ENCODE results near the gene ZNF681.

The ZNF681 gene

DNA sequence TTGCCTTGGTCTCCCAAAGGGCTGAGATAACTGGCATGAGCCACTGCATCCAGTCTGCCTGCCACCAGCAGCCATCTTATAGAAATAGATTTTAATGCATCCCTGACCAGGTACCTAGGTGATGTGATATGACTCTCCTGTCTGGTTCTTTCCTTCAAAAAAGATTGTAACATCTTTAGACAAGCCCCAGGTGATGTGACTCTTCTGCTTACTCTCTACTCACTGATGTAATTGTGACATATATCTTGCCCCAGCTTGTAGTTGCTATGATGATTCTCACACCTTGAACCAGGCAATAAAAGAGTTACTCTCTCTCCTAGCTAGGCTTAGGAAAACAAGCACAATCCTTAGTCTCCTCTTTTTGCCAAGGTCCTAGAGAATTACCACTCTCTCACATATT, 30.6 kb upstream of the ZNF681 start:
- TF ChIP-seq, protein P1, sequence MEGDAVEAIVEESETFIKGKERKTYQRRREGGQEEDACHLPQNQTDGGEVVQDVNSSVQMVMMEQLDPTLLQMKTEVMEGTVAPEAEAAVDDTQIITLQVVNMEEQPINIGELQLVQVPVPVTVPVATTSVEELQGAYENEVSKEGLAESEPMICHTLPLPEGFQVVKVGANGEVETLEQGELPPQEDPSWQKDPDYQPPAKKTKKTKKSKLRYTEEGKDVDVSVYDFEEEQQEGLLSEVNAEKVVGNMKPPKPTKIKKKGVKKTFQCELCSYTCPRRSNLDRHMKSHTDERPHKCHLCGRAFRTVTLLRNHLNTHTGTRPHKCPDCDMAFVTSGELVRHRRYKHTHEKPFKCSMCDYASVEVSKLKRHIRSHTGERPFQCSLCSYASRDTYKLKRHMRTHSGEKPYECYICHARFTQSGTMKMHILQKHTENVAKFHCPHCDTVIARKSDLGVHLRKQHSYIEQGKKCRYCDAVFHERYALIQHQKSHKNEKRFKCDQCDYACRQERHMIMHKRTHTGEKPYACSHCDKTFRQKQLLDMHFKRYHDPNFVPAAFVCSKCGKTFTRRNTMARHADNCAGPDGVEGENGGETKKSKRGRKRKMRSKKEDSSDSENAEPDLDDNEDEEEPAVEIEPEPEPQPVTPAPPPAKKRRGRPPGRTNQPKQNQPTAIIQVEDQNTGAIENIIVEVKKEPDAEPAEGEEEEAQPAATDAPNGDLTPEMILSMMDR (IDR thresholded peaks at IDR 0.05; ENCODE audit: insufficient read depth, low read length, poor library complexity, severe bottlenecking): no peak
- Histone ChIP-seq H3K27me3 (replicated peaks; ENCODE audit: control insufficient read depth, insufficient read depth, low read length) (no peaks in the 10 kb centered on the region), H3K36me3 (ENCODE audit: control insufficient read depth, insufficient read depth, low read length) (no peaks in the 10 kb centered on the region; the same call in 1 of the 2 replicates), H3K4me3 (replicated peaks; ENCODE audit: low read depth, low read length) (no peak overlapping the region)
- DNase-seq (ENCODE audit: extremely low read depth, insufficient read length): no peak

DNA sequence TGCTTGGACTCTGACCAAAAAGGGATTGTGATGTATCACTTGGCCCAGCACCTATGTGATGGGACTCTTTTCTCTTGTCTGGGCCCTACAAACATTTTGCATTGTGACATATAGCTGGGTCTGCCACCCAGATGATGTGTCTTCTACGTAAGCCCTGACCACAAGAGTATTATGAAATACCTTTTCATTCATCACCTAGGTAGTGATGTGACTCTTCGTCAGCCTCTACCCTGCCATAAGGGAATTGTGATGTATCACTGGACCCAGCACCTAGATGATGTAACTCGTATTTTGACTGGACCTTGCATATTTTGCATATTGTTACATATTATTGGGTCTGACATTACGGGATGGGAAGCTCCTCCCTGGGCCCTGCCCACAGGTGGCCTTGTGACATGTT, 29.7 kb upstream of the ZNF681 start:
- no peak for DNase-seq (ENCODE audit: extremely low read depth, insufficient read length)
- H3K27me3 ChIP-seq (replicated peaks; ENCODE audit: control insufficient read depth, insufficient read depth, low read length): no peaks in the 10 kb centered on the region
- no peaks in the 10 kb centered on the region; the same call in 1 of the 2 replicates for H3K36me3 ChIP-seq (ENCODE audit: control insufficient read depth, insufficient read depth, low read length)
- H3K4me3 ChIP-seq (replicated peaks; ENCODE audit: low read depth, low read length): no peak overlapping the region
- TF ChIP-seq, protein P1 (IDR thresholded peaks at IDR 0.05; ENCODE audit: insufficient read depth, low read length, poor library complexity, severe bottlenecking): no peak

DNA sequence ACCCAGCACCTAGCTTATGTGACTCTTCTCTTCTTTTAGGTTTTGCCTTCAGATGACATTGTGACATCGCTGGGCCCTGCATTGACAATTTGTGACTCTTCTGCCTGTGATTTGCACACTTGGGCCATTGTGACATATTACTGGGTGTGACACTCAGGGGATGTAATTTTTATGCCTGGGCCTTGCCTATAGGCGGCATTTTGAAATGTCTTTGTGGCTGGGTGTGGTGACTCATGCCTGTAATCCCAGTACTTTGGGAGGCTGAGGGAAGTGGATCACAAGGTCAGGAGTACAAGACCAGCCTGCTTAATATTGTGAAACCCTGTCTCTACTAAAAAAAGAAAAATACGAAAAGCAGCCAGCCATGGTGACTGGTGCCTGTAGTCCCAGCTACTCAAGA, 28.4 kb upstream of the ZNF681 start:
- no peak for DNase-seq (ENCODE audit: extremely low read depth, insufficient read length)

DNA sequence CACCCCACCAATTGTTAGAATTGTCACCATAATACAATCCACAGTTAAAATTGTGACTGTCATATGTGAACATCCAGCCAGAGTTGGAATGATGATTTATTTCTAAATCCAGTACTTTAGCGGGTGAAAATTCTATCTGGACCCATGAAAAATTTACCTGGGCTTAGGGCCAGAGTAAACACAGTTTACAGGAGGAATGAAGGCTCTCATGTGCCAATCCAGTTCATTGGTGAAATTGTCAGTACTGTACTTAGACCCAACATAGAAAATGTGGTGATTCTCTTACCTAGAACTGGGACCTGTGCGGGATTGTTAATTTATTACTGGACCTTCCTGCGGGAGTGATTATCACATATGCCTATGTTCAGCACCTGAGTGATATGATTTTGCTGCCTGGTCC, 27.3 kb upstream of the ZNF681 start:
- H3K36me3 ChIP-seq (ENCODE audit: control insufficient read depth, insufficient read depth, low read length): no peaks in the 10 kb centered on the region; the same call in 1 of the 2 replicates
- H3K4me3 ChIP-seq (replicated peaks; ENCODE audit: low read depth, low read length): no peak overlapping the region
- H3K27me3 ChIP-seq (replicated peaks; ENCODE audit: control insufficient read depth, insufficient read depth, low read length): no peaks in the 10 kb centered on the region
- no peak for DNase-seq (ENCODE audit: extremely low read depth, insufficient read length)
- TF ChIP-seq, protein P1 (IDR thresholded peaks at IDR 0.05; ENCODE audit: insufficient read depth, low read length, poor library complexity, severe bottlenecking): no peak

More for the DNA sequence above, 28.4 kb upstream of the ZNF681 start:
- Histone ChIP-seq H3K27me3 (replicated peaks; ENCODE audit: control insufficient read depth, insufficient read depth, low read length) (no peaks in the 10 kb centered on the region), H3K4me3 (replicated peaks; ENCODE audit: low read depth, low read length) (no peak overlapping the region), H3K36me3 (ENCODE audit: control insufficient read depth, insufficient read depth, low read length) (no peaks in the 10 kb centered on the region; the same call in 1 of the 2 replicates)
- TF ChIP-seq, protein P1 (IDR thresholded peaks at IDR 0.05; ENCODE audit: insufficient read depth, low read length, poor library complexity, severe bottlenecking): no peak

DNA sequence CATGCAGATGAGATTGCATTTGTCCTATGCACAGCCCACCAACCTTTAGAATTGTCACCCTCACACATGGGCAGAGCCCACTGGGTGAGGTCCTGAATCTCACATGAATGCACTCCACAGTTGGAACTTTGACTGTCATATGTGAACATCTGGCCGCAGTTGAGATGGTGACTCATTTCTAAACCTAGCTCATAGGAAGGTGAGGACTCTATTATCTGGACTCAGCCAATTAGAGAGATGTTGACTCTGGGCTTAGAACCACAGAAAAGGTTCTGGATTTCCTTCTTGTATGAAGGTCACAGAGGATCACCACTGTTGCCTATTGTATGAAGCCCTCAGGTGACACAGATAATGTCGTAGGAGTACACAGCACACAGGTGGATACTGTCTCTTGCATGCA, 25.6 kb upstream of the ZNF681 start:
- DNase-seq (ENCODE audit: extremely low read depth, insufficient read length): no peak
- TF ChIP-seq, protein P1 (IDR thresholded peaks at IDR 0.05; ENCODE audit: insufficient read depth, low read length, poor library complexity, severe bottlenecking): no peak
- Histone ChIP-seq H3K27me3 (replicated peaks; ENCODE audit: control insufficient read depth, insufficient read depth, low read length) (no peaks in the 10 kb centered on the region), H3K4me3 (replicated peaks; ENCODE audit: low read depth, low read length) (no peak overlapping the region), H3K36me3 (ENCODE audit: control insufficient read depth, insufficient read depth, low read length) (no peaks in the 10 kb centered on the region; the same call in 1 of the 2 replicates)

DNA sequence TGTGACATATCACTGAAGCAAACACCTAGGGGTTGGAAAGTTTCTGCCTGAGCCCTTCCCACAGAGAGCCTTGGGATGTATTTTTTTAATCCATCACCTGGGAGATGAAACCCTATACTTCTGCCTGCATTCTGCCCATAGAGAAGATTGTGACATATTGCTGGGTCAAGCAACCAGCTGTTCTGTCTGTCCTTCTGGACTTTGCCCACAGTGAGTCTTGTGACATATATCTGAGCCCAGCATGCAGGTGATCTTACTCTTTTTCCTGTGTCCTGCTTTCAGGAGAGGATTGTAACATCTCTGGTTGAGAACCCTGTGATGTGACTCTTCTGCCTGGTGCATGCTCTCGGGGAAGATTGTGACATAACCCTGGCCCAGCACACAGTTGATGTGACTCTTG, 24.9 kb upstream of the ZNF681 start:
- H3K27me3 ChIP-seq (replicated peaks; ENCODE audit: control insufficient read depth, insufficient read depth, low read length): no peaks in the 10 kb centered on the region
- DNase-seq (ENCODE audit: extremely low read depth, insufficient read length): no peak

More for the DNA sequence above, 24.9 kb upstream of the ZNF681 start:
- H3K36me3 ChIP-seq (ENCODE audit: control insufficient read depth, insufficient read depth, low read length): no peaks in the 10 kb centered on the region; the same call in 1 of the 2 replicates
- TF ChIP-seq, protein P1 (IDR thresholded peaks at IDR 0.05; ENCODE audit: insufficient read depth, low read length, poor library complexity, severe bottlenecking): no peak
- H3K4me3 ChIP-seq (replicated peaks; ENCODE audit: low read depth, low read length): no peak overlapping the region

Data from GM06990 (cell line).